ENCODE data around the gene CRYGC. TPM values are rescaled to one million over a fixed set of nuclear protein-coding genes. Genes with fewer than 3 reads are reported as not detected.
"Not testable (repeated sequence)": the region's sequence is repeated elsewhere in the genome, so short reads cannot be mapped to it uniquely, and the experiment has no call there.

CRYGC gene
- total RNA-seq, 2 donors from 2014 or later, result not detected

DNA sequence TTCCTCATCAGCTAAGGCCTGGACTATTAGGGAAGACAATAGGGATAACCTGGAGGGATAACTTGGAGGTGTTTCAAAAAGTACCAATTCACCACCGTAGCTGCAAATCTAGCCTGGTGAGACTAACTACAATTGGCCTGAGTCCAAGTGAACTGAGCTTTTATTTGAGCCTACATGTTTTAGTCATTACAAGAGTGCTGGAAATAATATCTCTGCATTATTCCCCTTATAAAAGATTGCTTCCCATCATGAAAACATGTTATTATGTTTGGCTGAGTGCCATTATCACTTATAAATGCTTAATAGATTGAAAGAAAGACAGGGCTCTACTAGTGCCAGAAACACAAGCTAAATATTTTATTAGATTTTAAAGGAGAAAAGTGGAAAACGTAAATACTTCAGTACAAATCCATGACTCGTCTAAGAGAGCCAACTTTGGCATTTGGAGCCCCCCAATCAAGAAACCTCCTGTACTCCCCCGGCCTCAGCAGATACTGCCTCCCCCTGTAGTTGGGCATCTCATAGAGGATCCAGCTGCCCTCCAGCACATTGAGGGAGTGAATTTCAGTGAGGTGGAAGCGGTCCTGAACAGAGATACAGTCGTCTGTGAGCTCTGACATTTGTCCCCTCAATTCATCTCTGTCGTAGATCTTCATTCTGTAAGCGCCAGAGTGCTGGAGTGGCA, 12.8 kb upstream of the CRYGC start:
- DNase-seq (ENCODE audit: low spot score), result no peak
- intact Hi-C loops (cut with DNase I), result no loop called here

DNA sequence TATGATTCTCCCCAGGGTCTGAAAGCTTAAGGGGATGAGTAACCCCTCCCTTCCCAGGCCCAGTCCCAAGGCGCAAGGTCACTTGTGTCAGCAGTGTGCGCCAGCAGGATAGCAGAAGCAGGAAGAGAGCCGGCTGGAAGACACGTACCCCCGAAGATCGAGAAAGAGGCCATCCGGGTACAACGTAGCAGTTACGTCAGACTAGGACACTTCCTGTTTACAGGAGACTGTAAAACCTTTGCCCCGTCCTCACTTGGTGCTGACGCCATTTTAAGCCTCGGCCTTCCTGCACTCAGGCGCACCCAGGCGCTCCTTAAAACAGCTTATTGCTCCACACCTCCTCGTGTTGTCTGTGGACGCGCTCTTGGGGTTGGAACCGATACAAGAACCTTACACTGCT, 9.8 kb upstream of the CRYGC start:
- intact Hi-C loops (cut with DNase I), result no loop called here
- peak; percentile 32 for DNase-seq (ENCODE audit: low spot score)

DNA sequence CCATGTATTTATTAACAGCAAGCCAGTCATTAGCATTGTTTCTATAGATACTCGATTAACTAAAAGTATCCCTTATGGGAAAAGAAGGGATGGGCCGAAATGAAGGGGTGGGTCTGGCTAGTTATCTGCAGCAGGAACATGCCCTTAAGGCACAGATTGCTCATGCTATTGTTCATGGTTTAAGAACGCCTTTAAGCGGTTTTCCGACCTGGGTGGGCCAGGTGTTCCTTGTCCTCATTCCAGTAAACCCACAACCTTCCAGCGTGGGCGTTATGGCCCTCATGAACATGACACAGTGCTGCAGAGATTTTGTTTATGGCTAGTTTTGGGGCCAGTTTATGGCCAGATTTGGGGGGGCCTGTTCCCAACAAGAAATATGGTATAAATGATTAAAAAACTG, 8.7 kb upstream of the CRYGC start:
- intact Hi-C loops (cut with DNase I), result not testable (repeated sequence)
- DNase-seq (ENCODE audit: low spot score), result peak; percentile 52

DNA sequence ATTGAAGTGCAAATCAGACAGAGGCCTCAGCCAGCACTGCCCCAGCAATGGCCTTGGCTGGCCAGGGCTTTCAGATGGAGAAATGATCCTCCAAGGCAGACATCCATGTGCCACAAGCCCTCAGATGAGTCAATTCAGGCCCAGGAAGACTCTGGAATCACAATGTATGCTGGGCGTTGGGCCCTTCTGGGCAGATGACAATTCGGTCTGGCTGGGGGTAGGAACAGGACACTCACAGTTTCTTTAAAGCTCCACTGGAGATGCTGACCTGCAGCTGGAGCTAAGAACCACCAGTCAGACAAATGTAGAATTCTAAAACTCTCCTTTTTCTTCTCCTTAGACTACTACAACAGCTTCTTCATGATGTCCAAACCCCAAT, 7.1 kb upstream of the CRYGC start:
- intact Hi-C loops (cut with DNase I), result no loop called here
- DNase-seq (ENCODE audit: low spot score), result peak; percentile 76

DNA sequence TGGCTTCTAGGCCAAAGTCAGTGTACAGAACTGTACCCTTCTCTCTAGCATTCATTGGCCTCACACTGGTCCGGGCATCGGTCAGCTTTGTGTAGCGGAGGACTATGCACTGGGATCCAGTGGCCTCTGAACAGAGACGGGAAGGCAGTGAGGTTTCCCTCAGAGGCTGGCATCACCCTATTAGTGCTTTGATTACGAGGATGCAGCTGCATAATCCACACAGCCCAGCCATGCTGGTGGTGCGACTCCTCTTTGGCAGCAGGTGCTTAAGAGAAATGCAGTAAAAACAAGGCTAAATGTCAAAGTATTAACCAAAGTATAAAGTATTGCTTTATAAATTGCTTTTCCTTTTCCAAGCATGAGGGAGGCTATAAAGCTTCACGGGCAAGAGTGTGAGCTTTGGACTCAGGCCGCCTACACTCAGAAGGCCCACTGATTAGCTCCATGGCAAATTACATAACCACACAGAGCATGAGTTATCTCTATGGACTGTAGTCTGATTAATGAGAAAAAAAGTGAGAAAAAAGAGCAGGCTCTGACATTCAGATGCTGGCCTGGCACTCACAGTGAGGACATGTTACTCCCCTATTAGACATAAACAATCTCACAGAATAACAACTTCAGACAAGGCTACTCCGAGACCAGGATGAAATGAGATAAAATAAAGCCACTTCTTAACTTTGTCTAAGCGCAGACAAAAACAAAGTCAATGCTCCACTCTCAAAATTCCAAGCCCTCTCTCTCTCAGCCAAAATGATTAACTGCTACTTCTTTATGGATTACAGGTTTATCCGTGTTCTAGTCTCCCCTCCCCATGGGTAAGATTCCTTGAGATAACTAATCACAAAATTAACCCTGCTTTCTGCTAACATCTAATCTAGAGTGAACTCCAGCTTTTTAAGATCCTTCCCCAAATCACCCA, 6.4 kb upstream of the CRYGC start:
- peak; percentile 50 for DNase-seq (ENCODE audit: low spot score)
- intact Hi-C loops (cut with DNase I), result no loop called here

DNA sequence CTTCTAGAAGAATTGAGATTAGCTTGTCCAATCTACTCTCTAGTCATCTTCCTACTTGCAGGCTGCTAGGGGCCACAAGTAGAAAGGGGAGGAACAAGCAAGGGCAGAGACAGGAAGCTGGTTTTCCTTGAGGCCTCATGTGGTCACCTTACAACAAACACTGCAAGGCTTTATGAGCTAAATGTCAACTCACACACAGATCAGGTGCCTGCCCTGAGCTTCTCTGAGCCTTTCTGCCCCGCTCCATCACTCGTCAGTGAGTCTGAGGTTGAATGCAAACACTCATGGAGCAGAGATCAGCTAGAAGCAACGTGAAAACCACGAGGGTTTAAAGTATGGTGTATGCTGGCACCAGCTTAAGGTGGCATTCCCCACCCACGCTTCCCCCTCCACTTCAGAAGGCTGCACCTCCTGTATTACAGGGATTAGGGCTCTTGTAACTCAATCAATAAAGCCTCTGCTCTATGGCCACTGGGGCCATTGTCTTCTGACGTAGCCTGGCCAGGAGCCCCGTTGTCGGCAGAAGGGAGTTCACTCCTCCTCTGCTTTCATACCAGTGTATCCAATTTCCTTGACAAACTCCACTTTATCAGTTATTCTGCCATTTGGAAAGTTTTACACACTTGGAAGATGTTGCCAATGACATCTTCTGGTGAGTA, 5.4 kb upstream of the CRYGC start:
- intact Hi-C loops (cut with DNase I), result no loop called here

DNA sequence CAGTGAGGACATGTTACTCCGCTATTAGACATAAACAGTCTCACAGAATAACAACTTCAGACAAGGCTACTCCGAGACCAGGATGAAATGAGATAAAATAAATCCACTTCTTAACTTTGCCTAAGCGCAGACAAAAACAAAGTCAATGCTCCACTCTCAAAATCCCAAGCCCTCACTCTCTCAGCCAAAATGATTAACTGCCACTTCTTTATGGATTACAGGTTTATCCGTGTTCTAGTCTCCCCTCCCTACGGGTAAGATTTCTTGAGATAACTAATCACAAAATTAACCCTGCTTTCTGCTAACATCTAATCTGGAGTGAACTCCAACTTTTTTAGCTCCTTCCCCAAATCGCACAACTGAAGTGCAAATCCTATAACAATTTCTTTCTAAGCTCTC, 1.1 kb upstream of the CRYGC start:
- no peak for DNase-seq (ENCODE audit: low spot score)
- intact Hi-C loops (cut with DNase I), result no loop called here

More for the DNA sequence above, 5.4 kb upstream of the CRYGC start:
- DNase-seq (ENCODE audit: low spot score), result no peak

DNA sequence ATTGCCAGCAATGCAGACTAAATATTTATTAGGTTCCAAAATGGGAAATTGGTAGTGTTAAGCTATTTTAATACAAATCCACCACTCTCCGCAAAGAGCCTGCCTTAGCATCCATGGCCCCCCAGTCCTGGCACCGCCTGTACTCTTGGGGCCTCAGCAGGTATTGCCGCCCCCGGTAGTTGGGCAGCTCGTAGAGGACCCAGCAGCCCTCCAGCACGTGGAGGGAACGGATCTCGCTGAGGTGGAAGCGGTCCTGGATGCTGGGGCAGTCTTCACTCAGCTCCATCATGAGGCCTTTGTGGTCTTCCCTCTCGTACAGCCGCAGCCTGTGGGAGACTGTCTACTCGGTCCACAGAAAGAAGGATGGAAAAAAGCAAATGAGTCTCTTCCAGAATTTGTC, 1.5 kb downstream of the CRYGC start:
- intact Hi-C loops (cut with DNase I), result no loop called here

DNA sequence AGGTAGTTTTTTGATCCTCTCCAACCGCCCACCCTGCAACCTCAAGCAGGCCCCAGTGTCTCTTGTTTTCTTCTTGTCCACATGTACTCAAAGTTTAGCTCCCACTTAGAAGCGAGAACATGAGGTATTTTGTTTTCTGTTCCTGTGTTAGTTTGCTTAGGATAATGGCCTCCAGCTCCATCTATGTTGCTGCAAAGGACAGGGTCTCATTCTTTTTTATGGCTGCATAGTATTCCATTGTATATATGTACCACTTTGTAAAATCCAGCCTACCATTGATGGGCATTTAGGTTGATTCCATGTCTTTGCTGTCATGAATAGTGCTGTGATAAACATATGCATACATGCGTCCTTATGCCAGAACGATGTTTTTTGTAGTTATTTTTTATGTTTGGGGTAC, 2.5 kb downstream of the CRYGC start:
- no peak for DNase-seq (ENCODE audit: low spot score)
- intact Hi-C loops (cut with DNase I), result no loop called here

More for the DNA sequence above, 1.5 kb downstream of the CRYGC start:
- DNase-seq (ENCODE audit: low spot score), result peak; percentile 58

DNA sequence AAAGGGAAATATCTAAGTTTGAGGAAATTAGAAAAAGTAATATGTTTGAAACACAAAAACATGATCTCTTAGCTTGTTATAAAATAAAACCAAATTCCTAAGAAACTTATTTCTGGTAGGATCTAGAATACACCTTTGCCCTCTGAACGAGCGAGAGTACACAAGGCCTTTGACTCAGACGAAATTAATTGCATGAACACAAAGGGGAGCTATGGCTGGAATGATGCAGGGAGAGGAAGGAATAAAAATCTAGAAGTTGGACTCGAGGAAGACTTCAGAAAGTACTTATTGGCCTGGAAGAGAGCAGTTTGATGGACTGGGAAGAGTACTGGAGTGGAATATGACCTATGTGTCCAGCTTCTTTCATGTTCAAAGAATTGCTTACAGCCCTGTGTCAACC, 4.4 kb downstream of the CRYGC start:
- intact Hi-C loops (cut with DNase I), result no loop called here

DNA sequence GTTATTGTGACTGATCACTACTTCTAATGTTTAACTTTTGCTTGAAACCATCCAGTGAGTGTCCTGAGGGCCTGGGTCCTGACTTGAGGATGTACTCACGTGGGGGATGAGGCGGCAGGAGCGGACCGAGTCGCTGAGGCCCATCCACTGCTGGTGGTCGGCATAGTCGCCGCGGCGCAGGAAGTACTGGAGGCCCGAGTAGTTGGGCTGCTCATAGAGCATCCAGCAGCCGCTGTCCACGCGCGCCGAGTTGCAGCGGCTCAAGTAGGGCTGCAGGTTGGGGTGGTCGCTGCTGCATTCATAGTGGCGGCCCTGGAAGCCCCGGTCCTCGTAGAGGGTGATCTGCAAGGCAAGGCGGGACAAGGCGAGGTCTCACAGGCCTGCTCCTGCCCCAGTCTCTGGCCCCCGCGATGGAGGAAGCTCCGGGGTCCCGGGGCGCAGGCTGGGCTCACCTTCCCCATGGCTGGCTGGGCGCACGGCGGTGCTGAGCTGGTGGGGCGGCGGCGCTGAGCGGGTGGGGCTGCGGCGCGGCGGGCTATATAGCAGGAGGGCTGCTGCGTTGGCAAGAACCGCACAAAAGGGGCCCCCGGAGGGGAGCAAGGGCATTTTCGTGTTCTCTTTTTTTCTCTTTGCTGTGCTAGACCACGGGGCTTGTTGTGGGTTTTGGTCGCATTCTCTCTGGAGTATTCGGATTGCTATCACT, 5.5 kb downstream of the CRYGC start, which contains the start of gene CRYGD:
TSS of gene CRYGD (minus strand) at position 512 of the 703 bp plus-strand sequence. CDS start at position 461, 51 bp downstream.
- DNase-seq (ENCODE audit: low spot score), result peak; percentile 78

More for the DNA sequence above, 4.4 kb downstream of the CRYGC start:
- no peak for DNase-seq (ENCODE audit: low spot score)

DNA sequence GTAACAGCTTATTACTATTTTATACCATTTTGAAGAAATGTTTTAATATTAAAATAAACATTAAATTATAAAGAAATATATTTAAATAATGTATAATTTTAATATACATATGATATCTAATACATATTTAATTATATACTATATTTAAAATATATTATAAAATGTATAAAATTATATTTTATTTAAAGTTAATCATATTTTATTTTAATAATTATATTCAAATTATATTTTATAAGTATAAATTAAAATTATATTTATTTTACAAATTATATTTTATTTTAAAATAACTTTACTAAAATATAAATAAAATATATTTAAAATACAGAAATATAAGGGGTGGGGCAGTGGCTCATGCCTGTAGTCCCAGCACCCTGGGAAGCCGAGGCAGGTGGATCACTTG, 7.4 kb downstream of the CRYGC start:
- intact Hi-C loops (cut with DNase I), result no loop called here
- DNase-seq (ENCODE audit: low spot score), result no peak

More for the DNA sequence above, 5.5 kb downstream of the CRYGC start, which contains the start of gene CRYGD:
- intact Hi-C loops (cut with DNase I), result not testable (repeated sequence)

DNA sequence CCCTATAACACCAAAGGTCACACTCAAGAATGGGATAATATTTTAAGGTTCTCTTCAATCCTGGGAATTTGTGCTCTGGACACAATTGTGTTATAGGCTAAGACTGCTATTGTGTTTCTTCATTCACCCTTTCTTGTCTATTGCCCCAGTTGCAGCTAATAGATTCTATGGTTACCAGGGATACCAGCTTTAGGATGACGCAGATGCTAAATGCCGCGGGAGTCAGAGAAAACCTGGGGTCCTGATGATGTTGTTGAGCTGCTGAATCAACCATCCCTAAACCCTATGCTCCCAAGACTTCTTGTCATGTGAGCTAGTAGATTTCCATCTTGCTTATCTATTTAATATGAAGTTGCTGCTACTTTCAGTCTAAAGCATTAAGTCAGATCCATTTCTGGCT, 10.7 kb downstream of the CRYGC start:
- no peak for DNase-seq (ENCODE audit: low spot score)
- intact Hi-C loops (cut with DNase I), result no loop called here

DNA sequence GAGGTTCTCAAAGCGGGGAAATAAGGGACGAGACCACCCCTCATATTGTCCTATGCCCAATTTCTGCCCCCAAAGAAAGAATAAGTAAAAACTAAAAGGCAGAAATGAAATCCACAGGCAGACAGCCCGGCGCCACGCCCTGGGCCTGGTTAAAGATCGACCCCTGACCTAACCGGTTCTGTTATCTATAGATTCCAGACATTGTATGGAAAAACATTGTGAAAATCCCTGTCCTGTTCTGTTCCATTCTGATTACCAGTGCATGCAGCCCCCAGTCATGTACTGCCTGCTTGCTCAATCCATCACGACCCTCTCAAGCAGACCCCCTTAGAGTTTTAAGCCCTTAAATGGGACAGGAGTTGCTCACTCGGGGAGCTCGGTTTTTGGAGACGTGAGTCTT, 12.2 kb downstream of the CRYGC start:
- intact Hi-C loops (cut with DNase I); DNase-seq (ENCODE audit: low spot score): not testable (repeated sequence)

DNA sequence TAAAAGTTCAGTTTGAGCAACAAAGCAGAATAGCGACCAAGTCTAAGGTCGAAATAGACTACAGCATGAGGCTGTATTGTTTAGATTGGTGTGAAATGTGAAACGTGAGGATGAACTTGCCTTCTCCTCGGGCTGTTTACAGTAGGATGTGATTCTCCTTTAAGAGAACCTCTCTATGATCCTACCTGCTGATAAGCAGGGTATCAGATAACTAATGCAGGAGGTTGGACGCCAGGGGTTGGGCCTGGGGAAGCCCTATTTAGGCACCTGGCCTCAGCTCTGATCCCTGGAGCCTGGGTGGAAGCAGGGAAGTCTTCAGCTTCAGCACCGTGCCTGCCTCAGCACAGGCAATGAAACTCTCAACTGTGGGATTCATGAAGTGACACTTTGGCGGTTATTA, 16.7 kb downstream of the CRYGC start:
- no peak for DNase-seq (ENCODE audit: low spot score)
- intact Hi-C loops (cut with DNase I), result no loop called here

DNA sequence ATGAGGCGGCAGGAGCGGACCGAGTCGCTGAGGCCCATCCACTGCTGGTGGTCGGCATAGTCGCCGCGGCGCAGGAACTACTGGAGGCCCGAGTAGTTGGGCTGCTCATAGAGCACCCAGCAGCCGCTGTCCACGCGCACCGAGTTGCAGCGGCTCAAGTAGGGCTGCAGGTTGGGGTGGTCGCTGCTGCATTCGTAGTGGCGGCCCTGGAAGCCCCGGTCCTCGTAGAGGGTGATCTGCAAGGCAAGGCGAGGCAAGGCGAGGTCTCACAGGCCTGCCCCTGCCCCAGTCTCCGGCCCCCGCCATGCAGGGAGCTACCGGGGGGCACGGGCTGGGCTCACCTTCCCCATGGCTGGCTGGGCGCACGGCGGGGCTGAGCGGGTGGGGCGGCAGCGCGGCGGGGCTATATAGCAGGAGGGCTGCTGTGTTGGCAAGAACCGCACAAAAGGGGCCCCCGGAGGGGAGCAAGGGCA, 17.3 kb downstream of the CRYGC start:
- intact Hi-C loops (cut with DNase I), result not testable (repeated sequence)

DNA sequence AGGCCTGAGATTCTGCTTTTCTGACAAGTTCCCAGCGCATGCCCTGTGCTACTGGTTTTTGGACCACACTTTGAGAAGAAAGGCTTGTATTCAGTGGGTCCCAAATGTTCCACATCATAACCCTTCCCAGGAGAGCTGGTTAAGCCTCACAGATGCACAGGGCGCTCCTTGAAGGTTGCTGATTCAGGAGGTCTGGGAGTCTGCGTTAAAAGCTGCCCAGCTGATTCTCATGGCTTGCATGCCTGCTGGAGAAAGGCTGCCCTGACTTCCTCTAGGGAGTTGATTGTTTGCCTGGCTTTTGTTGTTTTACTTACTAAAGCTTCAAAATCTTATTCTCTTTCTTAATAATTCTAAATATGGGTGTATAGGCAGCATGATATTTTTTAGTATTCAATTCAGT, 26.0 kb downstream of the CRYGC start:
- intact Hi-C loops (cut with DNase I), result no loop called here
- no peak for DNase-seq (ENCODE audit: low spot score)

More for the DNA sequence above, 17.3 kb downstream of the CRYGC start:
- not testable (repeated sequence) for DNase-seq (ENCODE audit: low spot score)

DNA sequence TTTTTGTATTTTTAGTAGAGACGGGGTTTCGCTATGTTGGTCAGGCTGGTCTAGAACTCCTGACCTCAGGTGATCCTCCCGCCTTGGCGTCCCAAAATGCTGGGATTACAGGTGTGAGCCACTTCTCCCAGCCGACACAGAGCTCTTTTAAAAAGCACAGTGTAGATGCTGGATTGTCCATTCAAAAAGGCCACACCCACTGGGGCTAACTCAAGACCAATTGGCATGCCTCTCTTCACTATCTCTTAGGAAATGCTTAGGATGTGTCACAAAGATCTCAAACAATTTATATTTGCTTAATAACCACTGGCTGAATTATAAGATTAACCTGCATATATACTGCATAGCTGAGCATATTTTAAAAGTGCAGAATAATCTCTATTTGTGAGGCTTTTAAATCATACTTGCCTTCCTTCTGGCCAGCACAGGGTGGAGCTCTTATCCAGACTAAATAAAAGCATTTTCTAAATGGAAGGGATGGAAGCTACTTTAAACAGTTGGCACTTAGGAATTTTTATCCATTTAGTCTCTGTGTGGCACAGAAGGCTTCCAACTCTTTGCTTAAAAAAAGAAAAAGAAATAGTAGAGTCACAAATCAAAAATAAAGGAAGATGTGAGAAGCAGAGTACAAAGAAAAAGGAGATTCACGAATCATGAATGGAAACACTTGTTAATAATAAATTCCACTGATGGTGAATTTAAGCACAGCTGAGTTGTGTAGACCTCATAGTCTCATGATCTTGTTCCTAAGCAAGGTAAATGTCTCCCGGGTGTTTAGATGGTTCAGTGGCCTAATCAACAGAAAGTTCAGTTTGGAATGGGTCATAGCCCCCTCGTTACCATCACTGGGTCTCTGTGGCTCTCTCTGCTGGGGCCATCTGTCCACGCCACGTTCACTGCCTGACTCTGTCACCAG, 27.7 kb downstream of the CRYGC start:
- no peak for DNase-seq (ENCODE audit: low spot score)
- intact Hi-C loops (cut with DNase I), result no loop called here
